Calu3 (cell line): ENCODE results near the gene RAB11FIP4. TPM values are rescaled to one million over a fixed set of nuclear protein-coding genes. Genes with fewer than 3 reads are reported as not detected.

ENCODE experiments used
- BruUV-seq: library from RNA; stranded (reverse); fragments of 400-500 nt; replicated peaks from 2 replicates; lab custom pipeline; 2021; lab: Mats Ljungman, UMichigan
- CTCF ChIA-PET: fragments of 300-600 bp; sonication (Branson Sonifier 250); formaldehyde crosslinking; loops from one replicate; lab custom pipeline; 2022; ENCODE audit warnings: antibody characterized with exemption; lab: Charles Lee
- DNase-seq: peaks from one replicate; pipeline ENCODE4 v3.0.0; 2022
- H3K27ac Mint-ChIP-seq: one replicate; pipeline ENCODE4 v1.8.0; 2022; ENCODE audit warnings: mixed read lengths; ENCODE audit not compliant: unreplicated experiment
- H3K27me3 Mint-ChIP-seq: one replicate; pipeline ENCODE4 v1.8.0; 2022; ENCODE audit warnings: mixed read lengths; ENCODE audit not compliant: unreplicated experiment
- H3K36me3 Mint-ChIP-seq: one replicate; pipeline ENCODE4 v1.8.0; 2022; ENCODE audit warnings: mild to moderate bottlenecking, moderate library complexity, mixed read lengths; ENCODE audit not compliant: insufficient read depth, unreplicated experiment
- H3K4me1 Mint-ChIP-seq: one replicate; pipeline ENCODE4 v1.8.0; 2022; ENCODE audit warnings: mild to moderate bottlenecking, low read depth, mixed read lengths; ENCODE audit not compliant: unreplicated experiment
- H3K4me3 Mint-ChIP-seq: one replicate; pipeline ENCODE4 v1.8.0; 2022; ENCODE audit warnings: mild to moderate bottlenecking, low read depth, moderate library complexity, mixed read lengths; ENCODE audit not compliant: unreplicated experiment
- H3K9me3 Mint-ChIP-seq: one replicate; pipeline ENCODE4 v1.8.0; 2022; ENCODE audit warnings: low read depth, mixed read lengths; ENCODE audit not compliant: unreplicated experiment
- intact Hi-C: fragments of 100-400 bp; cut with micrococcal nuclease; formaldehyde crosslinking; loops from one replicate; pipeline ENCODE4 v1.10.0; 2022; ENCODE audit not compliant: unreplicated experiment
- total RNA-seq: library from RNA; stranded (reverse); gene quantifications from 2 replicates; pipeline ENCODE4 v1.2.3, GENCODE V29; 2022
- TF ChIP-seq, protein P1 (sequence below): fragments of 200-600 bp; IDR thresholded peaks from one replicate; pipeline ENCODE4 v1.8.0; 2022; ENCODE audit warnings: antibody characterized with exemption; ENCODE audit not compliant: unreplicated experiment

Gene RAB11FIP4
- total RNA-seq, 1 experiment from 2014 or later: 27.9 TPM

DNA sequence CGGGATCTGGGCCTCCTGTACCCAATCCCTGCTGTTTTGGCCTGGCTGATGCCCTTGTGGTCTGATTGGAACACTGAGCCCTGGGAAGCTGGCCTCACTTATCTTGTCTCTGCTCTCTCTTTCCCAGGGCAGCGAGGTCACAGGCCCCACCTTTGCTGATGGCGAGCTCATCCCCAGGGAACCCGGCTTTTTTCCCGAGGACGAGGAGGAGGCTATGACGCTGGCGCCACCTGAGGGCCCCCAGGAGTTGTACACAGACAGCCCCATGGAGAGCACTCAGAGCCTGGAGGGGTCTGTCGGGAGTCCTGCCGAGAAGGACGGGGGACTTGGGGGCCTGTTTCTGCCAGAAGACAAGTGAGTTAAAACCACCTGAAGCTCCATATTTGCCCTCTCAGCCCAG is 126.0 kb downstream of the RAB11FIP4 start:
- peaks cover 9% of the 10 kb centered on the region for H3K36me3 Mint-ChIP-seq
- no peaks in the 10 kb centered on the region for H3K4me1 Mint-ChIP-seq
- no TSS peak for BruUV-seq
- DNase-seq: peak; percentile 43
- intact Hi-C loops: no loop called here
- H3K4me3 Mint-ChIP-seq: no peak overlapping the region
- H3K27ac Mint-ChIP-seq: no peak overlapping the region
- H3K27me3 Mint-ChIP-seq: no peaks in the 10 kb centered on the region
- CTCF ChIA-PET: interaction anchor here (0.9 to 1.0 kb wide), 2 partner anchors 12 to 80 kb away, joined by 3 to 6 read pairs; no protein-coding TSS in a partner anchor
- H3K9me3 Mint-ChIP-seq: no peaks in the 10 kb centered on the region
- TF ChIP-seq, protein P1, sequence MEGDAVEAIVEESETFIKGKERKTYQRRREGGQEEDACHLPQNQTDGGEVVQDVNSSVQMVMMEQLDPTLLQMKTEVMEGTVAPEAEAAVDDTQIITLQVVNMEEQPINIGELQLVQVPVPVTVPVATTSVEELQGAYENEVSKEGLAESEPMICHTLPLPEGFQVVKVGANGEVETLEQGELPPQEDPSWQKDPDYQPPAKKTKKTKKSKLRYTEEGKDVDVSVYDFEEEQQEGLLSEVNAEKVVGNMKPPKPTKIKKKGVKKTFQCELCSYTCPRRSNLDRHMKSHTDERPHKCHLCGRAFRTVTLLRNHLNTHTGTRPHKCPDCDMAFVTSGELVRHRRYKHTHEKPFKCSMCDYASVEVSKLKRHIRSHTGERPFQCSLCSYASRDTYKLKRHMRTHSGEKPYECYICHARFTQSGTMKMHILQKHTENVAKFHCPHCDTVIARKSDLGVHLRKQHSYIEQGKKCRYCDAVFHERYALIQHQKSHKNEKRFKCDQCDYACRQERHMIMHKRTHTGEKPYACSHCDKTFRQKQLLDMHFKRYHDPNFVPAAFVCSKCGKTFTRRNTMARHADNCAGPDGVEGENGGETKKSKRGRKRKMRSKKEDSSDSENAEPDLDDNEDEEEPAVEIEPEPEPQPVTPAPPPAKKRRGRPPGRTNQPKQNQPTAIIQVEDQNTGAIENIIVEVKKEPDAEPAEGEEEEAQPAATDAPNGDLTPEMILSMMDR: peak; percentile 32

DNA sequence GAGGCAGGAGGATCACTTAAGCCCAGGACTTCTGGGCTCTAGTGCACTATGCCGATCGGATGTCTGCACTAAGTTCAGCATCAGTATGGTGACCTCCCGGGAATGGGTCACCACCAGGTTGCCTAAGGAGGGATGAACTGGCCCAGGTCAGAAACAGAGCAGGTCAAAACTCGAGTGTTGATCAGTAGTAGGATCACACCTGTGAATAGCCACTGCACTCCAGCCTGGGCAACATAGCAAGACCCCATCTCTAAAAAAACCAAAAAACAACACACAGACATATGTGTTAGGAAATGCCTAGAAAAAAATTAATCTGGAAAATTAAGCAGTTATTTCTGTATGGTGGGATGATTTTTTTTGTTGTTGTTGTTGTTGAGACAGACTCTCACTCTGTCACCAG is 127.0 kb downstream of the RAB11FIP4 start:
- DNase-seq: no peak
- Mint-ChIP-seq H3K9me3 (no peaks in the 10 kb centered on the region), H3K27me3 (no peaks in the 10 kb centered on the region), H3K36me3 (peaks cover 9% of the 10 kb centered on the region), H3K4me3 (no peak overlapping the region), H3K27ac (no peak overlapping the region), H3K4me1 (no peaks in the 10 kb centered on the region)
- CTCF ChIA-PET: interaction anchor here (0.9 kb wide), 1 partner anchor 13 kb away, joined by 3 read pairs; no protein-coding TSS in a partner anchor
- intact Hi-C loops: no loop called here
- TF ChIP-seq, protein P1: no peak
- no TSS peak for BruUV-seq

DNA sequence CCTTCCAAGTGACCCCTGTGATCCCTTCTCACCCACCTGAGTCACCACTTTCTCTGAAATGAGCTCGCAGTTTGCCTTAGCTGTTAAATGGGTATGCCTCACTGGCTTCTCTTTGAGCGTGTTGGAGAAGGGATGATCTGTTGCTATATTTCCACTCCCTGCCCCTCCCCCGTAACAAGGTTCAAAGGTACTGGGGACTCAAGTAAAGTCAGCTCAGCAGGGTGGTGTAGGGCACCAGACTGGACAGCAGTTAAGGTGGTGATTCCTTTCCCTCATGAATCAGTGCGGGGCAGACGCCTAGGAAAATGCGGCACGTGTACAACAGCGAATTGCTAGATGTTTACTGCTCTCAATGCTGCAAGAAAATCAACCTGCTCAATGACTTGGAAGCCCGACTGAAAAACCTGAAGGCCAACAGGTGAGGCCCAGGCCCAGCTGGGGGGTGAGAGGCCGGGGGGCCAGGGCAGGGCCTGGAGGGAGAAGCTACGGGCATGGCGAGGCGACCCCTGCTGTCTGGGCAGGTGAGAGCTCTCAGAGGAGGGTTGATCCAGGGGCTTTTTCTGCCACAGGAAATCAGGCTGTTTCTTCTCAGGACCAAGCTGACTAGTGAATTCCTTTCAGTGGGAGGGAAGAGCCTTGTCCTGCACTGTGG is 130.3 kb downstream of the RAB11FIP4 start:
- intact Hi-C loops: no loop called here
- Mint-ChIP-seq H3K4me1 (no peaks in the 10 kb centered on the region), H3K36me3 (peaks cover 14% of the 10 kb centered on the region), H3K27me3 (no peaks in the 10 kb centered on the region), H3K27ac (no peak overlapping the region), H3K4me3 (no peak overlapping the region), H3K9me3 (no peaks in the 10 kb centered on the region)
- BruUV-seq: no TSS peak
- TF ChIP-seq, protein P1: no peak
- CTCF ChIA-PET: interaction anchor here (0.9 kb wide), 1 partner anchor 10 kb away, joined by 3 read pairs; no protein-coding TSS in a partner anchor
- no peak for DNase-seq

DNA sequence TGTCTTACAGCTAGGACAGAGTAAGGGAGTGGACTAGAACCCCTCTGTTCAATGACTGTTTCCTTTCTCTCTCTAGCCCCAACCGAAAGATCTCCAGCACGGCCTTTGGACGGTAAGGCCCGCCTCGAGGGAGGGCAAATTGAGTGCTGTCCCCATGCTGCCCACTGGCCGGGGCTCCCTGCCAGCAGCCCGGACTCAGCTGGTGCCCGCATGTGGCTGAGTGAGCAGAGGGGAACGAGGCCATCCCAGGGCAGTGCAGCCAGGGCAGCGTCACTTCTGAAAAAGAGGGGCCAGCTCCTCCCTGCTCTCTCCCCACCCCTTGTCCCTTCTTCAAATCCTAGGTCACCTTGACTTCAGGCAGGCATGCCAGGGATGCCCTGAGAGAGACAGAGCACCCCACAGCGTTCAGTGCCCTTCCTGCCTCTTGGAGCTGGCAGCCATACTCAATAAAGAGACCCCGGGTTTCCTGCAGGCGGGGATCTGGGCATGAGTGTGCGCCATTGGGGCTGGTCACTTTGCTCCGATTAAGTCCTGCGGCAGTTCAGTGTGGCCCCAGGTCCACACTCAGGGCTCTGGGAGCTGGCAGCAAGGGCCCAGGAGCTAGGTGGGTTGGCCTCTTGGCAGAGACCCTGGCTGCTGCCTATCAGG is 130.9 kb downstream of the RAB11FIP4 start:
- no peak for DNase-seq
- H3K27me3 Mint-ChIP-seq: no peaks in the 10 kb centered on the region
- H3K36me3 Mint-ChIP-seq: peaks cover 13% of the 10 kb centered on the region
- intact Hi-C loops: no loop called here
- H3K27ac Mint-ChIP-seq: no peak overlapping the region
- no TSS peak for BruUV-seq
- H3K4me3 Mint-ChIP-seq: no peak overlapping the region
- no peaks in the 10 kb centered on the region for H3K9me3 Mint-ChIP-seq
- TF ChIP-seq, protein P1: no peak
- CTCF ChIA-PET: interaction anchor here (0.9 kb wide), 1 partner anchor 11 kb away, joined by 3 read pairs; no protein-coding TSS in a partner anchor
- no peaks in the 10 kb centered on the region for H3K4me1 Mint-ChIP-seq
